GM23338 (cell line): ENCODE results near the gene MEGF6. TPM values are rescaled to one million over a fixed set of nuclear protein-coding genes. Genes with fewer than 3 reads are reported as not detected.

Experiments used
- ATAC-seq: fragments of 200-7000 bp; cut with Tn5 transposase; 3 replicates; pipeline ENCODE4 v1.9.1; 2020
- DNase-seq: peaks from one replicate; pipeline ENCODE4 v3.0.0-alpha.2; 2015; ENCODE audit warnings: low spot score
- H2AFZ ChIP-seq: fragments of 200-600 bp; sonication (generic); 2 replicates; pipeline ENCODE4 v1.8.0; 2016; ENCODE audit warnings: antibody characterized with exemption, mild to moderate bottlenecking, moderate library complexity
- H3F3A ChIP-seq: fragments of 200-600 bp; sonication (generic); replicated peaks from 2 replicates; pipeline ENCODE4 v1.8.0; 2017; ENCODE audit warnings: antibody characterized with exemption, mixed run types, low read depth
- H3K27ac ChIP-seq: fragments of 200-600 bp; sonication (generic); 2 replicates; pipeline ENCODE4 v1.6.1; 2016; ENCODE audit warnings: low read depth
- H3K27me3 ChIP-seq: fragments of 200-600 bp; sonication (generic); 2 replicates; pipeline ENCODE4 v1.8.0; 2016; ENCODE audit warnings: mild to moderate bottlenecking, mixed run types, moderate library complexity; ENCODE audit not compliant: insufficient read depth
- H3K36me3 ChIP-seq: fragments of 200-600 bp; sonication (generic); 2 replicates; pipeline ENCODE4 v1.8.0; 2016; ENCODE audit warnings: mild to moderate bottlenecking; ENCODE audit not compliant: insufficient read depth
- H3K4me1 ChIP-seq: fragments of 200-600 bp; sonication (generic); 2 replicates; pipeline ENCODE4 v1.8.0; 2016; ENCODE audit warnings: mild to moderate bottlenecking, moderate library complexity; ENCODE audit not compliant: insufficient read depth
- H3K4me2 ChIP-seq: fragments of 200-600 bp; sonication (generic); 2 replicates; pipeline ENCODE4 v1.7.1; 2017; ENCODE audit warnings: mixed run types
- H3K4me3 ChIP-seq: fragments of 200-600 bp; sonication (generic); 2 replicates; pipeline ENCODE4 v1.6.1; 2016; ENCODE audit warnings: mixed run types
- H3K79me2 ChIP-seq: fragments of 200-600 bp; sonication (generic); replicated peaks from 2 replicates; pipeline ENCODE4 v1.8.0; 2017; ENCODE audit warnings: mild to moderate bottlenecking; ENCODE audit not compliant: insufficient read depth
- H3K9me2 ChIP-seq: fragments of 200-600 bp; sonication (generic); 2 replicates; pipeline ENCODE4 v1.8.0; 2017; ENCODE audit not compliant: insufficient read depth
- H4K20me1 ChIP-seq: fragments of 200-600 bp; sonication (generic); replicated peaks from 2 replicates; pipeline ENCODE4 v1.8.0; 2017; ENCODE audit warnings: mild to moderate bottlenecking; ENCODE audit not compliant: insufficient read depth
- H3K27ac Mint-ChIP-seq: 2 replicates; pipeline ENCODE4 v1.8.0; 2020; ENCODE audit warnings: inconsistent platforms, mild to moderate bottlenecking, moderate library complexity, mixed read lengths
- H3K27me3 Mint-ChIP-seq: 3 replicates; pipeline ENCODE4 v1.8.0; 2022; ENCODE audit warnings: low read depth, mild to moderate bottlenecking, moderate library complexity, mixed read lengths, inconsistent platforms; ENCODE audit not compliant: insufficient read depth, poor library complexity
- H3K36me3 Mint-ChIP-seq: 3 replicates; pipeline ENCODE4 v1.8.0; 2021; ENCODE audit warnings: low read depth, mild to moderate bottlenecking, inconsistent platforms, moderate library complexity, mixed read lengths
- H3K4me1 Mint-ChIP-seq: 3 replicates; pipeline ENCODE4 v1.8.0; 2020; ENCODE audit warnings: mild to moderate bottlenecking, inconsistent platforms, mixed read lengths
- H3K4me3 Mint-ChIP-seq: 3 replicates; pipeline ENCODE4 v1.8.0; 2021; ENCODE audit warnings: moderate library complexity, mild to moderate bottlenecking, inconsistent platforms, mixed read lengths
- H3K9me3 Mint-ChIP-seq: 3 replicates; pipeline ENCODE4 v1.8.0; 2020; ENCODE audit warnings: moderate library complexity, mild to moderate bottlenecking, inconsistent platforms, mixed read lengths
- CREB1 ChIP-seq: fragments of 250-450 bp; sonication (Bioruptor Pico); IDR thresholded peaks from 2 replicates; pipeline ENCODE4 v1.5.0; 2020; ENCODE audit warnings: low read depth, mild to moderate bottlenecking, moderate library complexity
- ETS1 ChIP-seq: IDR thresholded peaks from 2 replicates; pipeline ENCODE4 v1.6.1; 2016; ENCODE audit warnings: antibody characterized with exemption
- EZH2 ChIP-seq: fragments of 200-600 bp; sonication (generic); IDR thresholded peaks from one replicate; pipeline ENCODE4 v1.8.0; 2017; ENCODE audit warnings: antibody characterized with exemption, mild to moderate bottlenecking, low read depth; ENCODE audit not compliant: unreplicated experiment
- EZH2phosphoT487 ChIP-seq: fragments of 200-600 bp; sonication (generic); IDR thresholded peaks from one replicate; pipeline ENCODE4 v1.8.1; 2018; ENCODE audit warnings: antibody characterized with exemption; ENCODE audit not compliant: unreplicated experiment
- JUNB ChIP-seq: IDR thresholded peaks from one replicate; pipeline ENCODE4 v1.6.1; 2016; ENCODE audit warnings: antibody characterized with exemption; ENCODE audit not compliant: unreplicated experiment
- NANOG ChIP-seq: IDR thresholded peaks from 2 replicates; pipeline ENCODE4 v1.6.1; 2016; ENCODE audit warnings: antibody characterized with exemption, borderline replicate concordance
- POLR2AphosphoS5 ChIP-seq: IDR thresholded peaks from 2 replicates; pipeline ENCODE4 v1.6.1; 2016; ENCODE audit warnings: antibody characterized with exemption, low read depth
- REST ChIP-seq: IDR thresholded peaks from one replicate; pipeline ENCODE4 v1.6.1; 2018; ENCODE audit warnings: antibody characterized with exemption; ENCODE audit not compliant: unreplicated experiment
- STAT1 ChIP-seq: IDR thresholded peaks from one replicate; pipeline ENCODE4 v1.6.1; 2016; ENCODE audit warnings: antibody characterized with exemption; ENCODE audit not compliant: unreplicated experiment
- ZNF114 ChIP-seq: fragments of 250-450 bp; sonication (Bioruptor Pico); IDR thresholded peaks from 2 replicates; pipeline ENCODE4 v1.5.0; 2020; ENCODE audit warnings: mild to moderate bottlenecking, moderate library complexity
- ZNF331 ChIP-seq: fragments of 250-450 bp; sonication (Bioruptor Pico); IDR thresholded peaks from 2 replicates; pipeline ENCODE4 v1.5.0; 2020; ENCODE audit warnings: low read depth, mild to moderate bottlenecking, moderate library complexity
- ZNF462 ChIP-seq: fragments of 250-450 bp; sonication (Bioruptor Pico); IDR thresholded peaks from 2 replicates; pipeline ENCODE4 v1.5.0; 2020; ENCODE audit warnings: mild to moderate bottlenecking, moderate library complexity
- polyA plus RNA-seq: library from polyadenylated mRNA; unstranded; fragments of >200 nt; fragmentation: Nextera tagmentation; extraction: Ambion mirVana; gene quantifications from 2 replicates; pipeline ENCODE4 v1.2.1, GENCODE V29; 2016
- total RNA-seq: library from RNA; depleted of rRNA; stranded (reverse); fragments of >200 nt; shearing (Covaris generic); gene quantifications from 2 replicates; pipeline ENCODE4 v1.2.3, GENCODE V29; 2014
- TF ChIP-seq, protein P1 (sequence below), 2 experiments: fragments of 200-600 bp in 1 of 2; sonication (generic) in 1 of 2; conservative IDR thresholded peaks; 2 replicates each; pipeline versions ENCODE4 v1.5.1 to v1.6.1; 2016 to 2017; ENCODE audit warnings: antibody characterized with exemption in 2 of 2, low read depth in 2 of 2, mild to moderate bottlenecking in 2 of 2, moderate library complexity in 1 of 2

Gene MEGF6
- total and polyA plus RNA-seq, 2 experiments from 2014 or later: 4.0 to 21.4 TPM

DNA sequence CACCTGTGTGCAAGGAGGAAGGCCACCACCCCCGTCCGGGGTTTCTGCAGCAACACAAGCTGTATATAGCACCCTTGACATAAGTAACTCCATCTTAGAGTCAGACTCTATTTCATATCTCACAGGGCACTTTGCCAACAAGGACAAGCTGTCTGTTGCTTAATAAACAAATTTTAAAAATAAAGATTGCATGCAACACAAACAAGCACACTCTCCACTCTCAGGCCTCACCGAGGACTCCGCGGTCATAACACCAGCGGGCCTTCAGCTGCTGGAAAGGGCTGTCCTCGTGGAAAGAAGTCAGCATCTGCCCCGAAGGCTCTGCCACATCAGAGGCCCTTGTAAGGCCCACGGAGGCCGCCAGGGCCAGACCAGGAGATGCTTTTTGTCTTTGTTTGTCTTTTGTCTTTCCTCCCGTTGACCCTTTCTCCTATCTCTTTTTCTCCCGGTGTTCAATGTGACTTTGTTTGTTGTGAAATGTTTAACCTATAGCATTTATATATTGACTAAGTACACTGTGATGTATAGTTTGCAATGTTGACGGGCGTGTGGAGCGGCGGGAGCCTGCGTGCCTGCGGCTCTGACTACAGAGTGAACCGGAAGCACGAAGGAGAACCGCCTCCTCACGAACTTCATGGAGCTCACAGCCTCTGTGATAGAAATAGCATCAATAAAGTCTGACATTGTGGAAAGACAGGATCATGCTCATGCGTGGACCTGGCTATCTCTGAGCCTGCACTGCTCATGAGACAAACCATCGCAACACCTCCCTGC lies 24.1 kb downstream of the MEGF6 start:
- Mint-ChIP-seq H3K36me3 (no peaks in the 10 kb centered on the region; the same call in 2 of the 3 replicates), H3K27ac (no peak overlapping the region), H3K4me1 (peaks cover 17% of the 10 kb centered on the region), H3K9me3 (no peaks in the 10 kb centered on the region), H3K4me3 (no peak overlapping the region), H3K27me3 (peaks cover 5% of the 10 kb centered on the region)
- ATAC-seq: no peak
- DNase-seq: no peak
- H3K4me3 ChIP-seq: no peak overlapping the region
- no peaks in the 10 kb centered on the region for H3K79me2 ChIP-seq
- H2AFZ ChIP-seq: no peak overlapping the region
- no peaks in the 10 kb centered on the region for H3K9me2 ChIP-seq
- H3K27me3 ChIP-seq: no peaks in the 10 kb centered on the region
- no peaks in the 10 kb centered on the region for H4K20me1 ChIP-seq
- H3K27ac ChIP-seq: no peak overlapping the region
- TF ChIP-seq ZNF331 (CRISPR knock-in tag): no peak
- TF ChIP-seq ZNF462 (CRISPR knock-in tag): no peak
- TF ChIP-seq CREB1 (CRISPR knock-in tag): no peak
- TF ChIP-seq EZH2phosphoT487: no peak
- no peak for TF ChIP-seq REST
- no peak for TF ChIP-seq NANOG
- TF ChIP-seq ZNF114 (CRISPR knock-in tag): no peak
- no peak for TF ChIP-seq ETS1
- no peak for TF ChIP-seq EZH2
- TF ChIP-seq STAT1: no peak
- TF ChIP-seq JUNB: no peak
- no peak for TF ChIP-seq POLR2AphosphoS5
- TF ChIP-seq, protein P1, sequence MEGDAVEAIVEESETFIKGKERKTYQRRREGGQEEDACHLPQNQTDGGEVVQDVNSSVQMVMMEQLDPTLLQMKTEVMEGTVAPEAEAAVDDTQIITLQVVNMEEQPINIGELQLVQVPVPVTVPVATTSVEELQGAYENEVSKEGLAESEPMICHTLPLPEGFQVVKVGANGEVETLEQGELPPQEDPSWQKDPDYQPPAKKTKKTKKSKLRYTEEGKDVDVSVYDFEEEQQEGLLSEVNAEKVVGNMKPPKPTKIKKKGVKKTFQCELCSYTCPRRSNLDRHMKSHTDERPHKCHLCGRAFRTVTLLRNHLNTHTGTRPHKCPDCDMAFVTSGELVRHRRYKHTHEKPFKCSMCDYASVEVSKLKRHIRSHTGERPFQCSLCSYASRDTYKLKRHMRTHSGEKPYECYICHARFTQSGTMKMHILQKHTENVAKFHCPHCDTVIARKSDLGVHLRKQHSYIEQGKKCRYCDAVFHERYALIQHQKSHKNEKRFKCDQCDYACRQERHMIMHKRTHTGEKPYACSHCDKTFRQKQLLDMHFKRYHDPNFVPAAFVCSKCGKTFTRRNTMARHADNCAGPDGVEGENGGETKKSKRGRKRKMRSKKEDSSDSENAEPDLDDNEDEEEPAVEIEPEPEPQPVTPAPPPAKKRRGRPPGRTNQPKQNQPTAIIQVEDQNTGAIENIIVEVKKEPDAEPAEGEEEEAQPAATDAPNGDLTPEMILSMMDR (conservative IDR thresholded peaks at IDR 0.05; ENCODE audit: low read depth in 2 of 2): no peak
- H3K36me3 ChIP-seq: no peaks in the 10 kb centered on the region
- H3K4me1 ChIP-seq: no peaks in the 10 kb centered on the region
- H3F3A ChIP-seq: 0 out of 2 replicates have a peak, but pooled peaks cover 3% of the 10 kb centered on the region
- H3K4me2 ChIP-seq: no peak overlapping the region
